Stimulated activated CD4-positive, alpha-beta T cell treated with anti-CD3 and anti-CD28 coated beads, Interleukin-1b, Interleukin-23, amount 100 ng/mL, for 48 hours (primary cell): ENCODE measurements around the gene SLC10A3.
"Not testable (repeated sequence)": the region's sequence is repeated elsewhere in the genome, so short reads cannot be mapped to it uniquely, and the experiment has no call there.

ENCODE experiments used
- DNase-seq: peaks from one replicate; pipeline ENCODE4 v3.0.0-alpha.2; 2020

Gene SLC10A3

DNA sequence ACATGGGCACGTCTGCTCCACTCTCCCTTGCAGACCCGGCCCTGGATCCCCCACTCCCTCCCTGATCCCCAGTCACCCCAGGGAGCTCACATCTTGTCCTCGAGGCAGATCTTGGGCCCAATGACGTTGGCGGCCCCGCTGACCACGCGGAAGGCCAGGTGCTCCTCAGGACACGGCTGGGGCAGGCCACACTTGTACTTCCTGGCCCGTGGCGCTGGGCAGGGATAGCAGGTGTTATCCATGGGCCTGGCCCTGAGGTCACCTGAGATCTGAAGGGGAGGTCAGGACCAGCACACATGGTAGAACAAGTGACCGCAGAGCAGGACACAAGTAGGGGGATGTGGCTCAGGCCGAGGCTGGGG, 17.9 kb upstream of the SLC10A3 start:
- DNase-seq: no peak

DNA sequence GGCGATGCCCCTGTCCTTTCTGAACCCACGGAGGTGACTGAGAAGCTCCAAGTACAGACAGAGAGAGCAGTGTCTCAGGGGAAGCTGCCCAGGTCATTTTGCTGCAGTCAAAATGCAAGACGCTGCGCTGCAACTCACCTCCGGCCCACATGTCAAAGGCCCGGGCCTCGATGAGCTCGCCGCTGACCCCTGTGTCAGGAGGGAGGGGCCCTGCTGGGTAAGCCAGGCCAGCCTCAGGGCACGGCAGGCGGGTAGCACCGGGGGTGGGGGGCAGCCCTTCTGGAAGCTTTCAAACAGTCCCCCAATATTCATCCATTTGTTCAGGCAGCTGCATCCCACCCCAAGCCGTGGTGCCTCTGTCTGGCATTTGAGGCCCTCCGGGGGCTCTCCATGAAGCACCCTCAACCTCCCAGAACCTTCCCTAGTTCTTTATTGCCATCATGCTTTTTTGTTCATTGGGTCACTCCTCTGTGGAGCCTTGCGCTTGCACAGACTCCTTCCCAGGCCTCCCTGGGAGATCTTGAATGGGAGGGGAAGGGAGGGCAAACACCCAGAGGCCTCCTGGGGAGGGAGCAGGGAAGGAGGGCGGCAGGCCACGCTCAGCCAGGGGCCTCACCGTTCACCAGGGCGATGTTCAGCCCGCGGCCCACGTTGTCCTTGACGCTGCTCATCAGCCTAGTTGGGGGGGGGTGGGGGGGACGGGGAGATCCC, 17.4 kb upstream of the SLC10A3 start:
- DNase-seq: no peak

GRCh38 chrX:154506483-154507332, 16.3 kb upstream of the SLC10A3 start:
- no peak for DNase-seq

DNA sequence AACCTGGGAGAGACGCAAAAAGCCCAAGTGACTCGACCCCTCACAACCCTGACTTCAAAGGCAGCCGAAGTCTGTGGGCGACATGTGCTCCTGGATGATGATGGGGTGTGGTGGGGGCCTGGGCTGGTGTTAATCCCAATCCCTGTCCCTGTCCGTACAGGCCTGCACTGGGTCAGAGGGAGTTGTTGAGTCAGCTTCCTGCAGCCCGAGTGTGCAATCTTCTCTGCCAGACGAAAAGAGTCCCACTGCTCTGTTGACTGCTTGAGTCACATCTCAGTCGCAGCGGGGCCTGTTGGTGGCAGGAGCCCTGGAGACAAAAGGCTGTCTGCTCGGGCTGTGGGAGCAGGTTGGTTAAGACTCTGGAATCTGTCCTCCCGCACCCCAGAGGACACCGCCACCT, 15.3 kb upstream of the SLC10A3 start:
- no peak for DNase-seq

DNA sequence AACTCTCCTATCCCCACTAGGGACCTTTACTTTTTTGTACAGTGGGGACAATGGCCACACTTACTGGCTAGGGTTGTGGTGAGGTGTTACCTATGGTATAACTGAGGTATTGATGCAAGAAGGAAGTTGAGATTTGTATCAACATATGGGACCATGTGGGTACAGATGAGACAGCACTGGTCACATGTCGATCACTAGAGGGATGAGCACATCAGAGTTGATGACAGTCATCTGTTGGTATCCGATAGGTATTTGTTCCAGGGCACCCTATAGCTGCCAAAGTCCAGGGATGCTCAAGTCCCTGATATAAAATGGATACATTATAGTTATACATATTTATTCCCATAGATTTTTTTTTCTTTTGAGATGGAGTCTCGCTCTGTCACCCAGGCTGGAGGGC, 12.6 kb upstream of the SLC10A3 start:
- no peak for DNase-seq

DNA sequence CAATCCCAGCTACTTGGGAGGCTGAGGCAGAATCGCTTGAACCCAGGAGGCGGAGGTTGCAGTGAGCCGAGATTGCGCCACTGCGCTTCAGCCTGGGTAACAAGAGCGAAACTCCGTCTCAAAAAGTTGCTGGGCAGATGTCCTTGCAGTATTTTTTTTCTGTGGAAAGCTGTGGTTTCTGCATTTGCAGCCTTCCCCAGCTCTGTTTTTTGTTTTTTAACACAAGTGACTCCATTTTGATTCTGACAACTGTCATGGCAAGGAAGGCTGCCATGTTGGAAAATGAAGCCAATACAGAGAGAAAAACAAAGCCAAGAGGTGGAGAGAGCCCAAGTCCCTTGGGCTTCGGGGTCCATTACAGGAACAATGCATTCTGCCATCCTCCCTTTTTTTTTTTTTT, 11.7 kb upstream of the SLC10A3 start:
- DNase-seq: no peak

DNA sequence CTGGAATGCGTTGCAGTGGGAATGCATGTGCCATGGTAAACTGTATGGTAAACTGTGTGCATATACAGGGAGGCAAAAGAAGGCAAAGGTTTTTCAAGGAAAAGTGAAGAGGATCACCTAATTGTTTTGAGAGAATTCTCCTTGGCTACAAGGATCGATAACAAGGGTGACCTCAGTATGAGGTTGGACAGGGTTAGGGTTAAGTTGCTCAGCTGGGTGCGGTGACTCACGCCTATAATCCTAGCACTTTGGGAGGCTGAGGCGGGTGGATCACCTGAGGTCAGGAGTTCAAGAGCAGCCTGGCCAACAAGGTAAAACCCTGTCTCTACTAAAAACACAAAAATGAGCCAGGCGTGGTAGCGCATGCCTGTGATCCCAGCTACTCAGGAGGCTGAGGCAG, 11.0 kb upstream of the SLC10A3 start:
- not testable (repeated sequence) for DNase-seq

- not testable (repeated sequence) for DNase-seq
Measured at GRCh38 chrX:154496591-154497137, 6.2 kb upstream of the SLC10A3 start.

DNA sequence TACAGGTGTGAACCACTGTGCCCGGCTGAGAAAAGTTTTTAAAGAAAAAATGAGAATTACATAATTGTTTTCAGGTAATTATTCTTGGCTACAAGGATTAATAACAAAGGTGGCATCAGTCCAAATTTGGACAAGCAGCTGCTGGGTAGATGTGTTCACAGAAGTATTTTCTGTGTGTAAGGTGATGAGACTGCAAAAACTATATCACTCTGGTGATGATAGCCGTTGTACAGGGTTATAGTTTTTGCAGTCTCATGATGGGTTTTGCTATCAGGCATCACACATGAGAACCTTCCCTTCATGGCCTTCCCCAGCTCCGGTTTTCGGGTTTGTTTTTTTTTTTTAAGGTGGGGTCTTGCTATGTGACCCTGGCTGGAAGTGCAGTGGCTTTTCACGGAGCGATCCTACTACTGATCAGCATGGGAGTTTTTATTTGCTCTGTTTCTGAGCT, 5.1 kb upstream of the SLC10A3 start:
- no peak for DNase-seq

DNA sequence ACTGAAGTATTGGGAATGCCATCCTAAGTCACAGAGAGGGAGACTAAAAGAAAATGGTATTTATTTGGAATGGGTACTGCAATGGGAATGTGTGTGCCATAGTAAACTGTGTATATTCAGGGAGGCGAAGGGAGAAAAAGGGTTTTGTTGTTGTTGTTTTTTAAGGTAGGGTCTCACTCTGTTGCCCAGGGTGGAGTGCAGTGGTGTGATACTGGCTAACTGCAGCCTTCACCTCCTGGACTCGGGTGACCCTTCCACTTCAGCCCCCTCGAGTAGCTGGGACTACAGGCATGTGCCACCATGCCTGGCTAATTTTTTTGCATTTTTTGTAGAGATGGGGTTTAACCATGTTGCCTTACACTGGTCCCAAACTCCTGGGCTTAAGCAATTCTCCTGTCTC, 4.3 kb upstream of the SLC10A3 start:
- DNase-seq: no peak

- peak; percentile 16 for DNase-seq
Measured at GRCh38 chrX:154490021-154490413, 412 bp downstream of the SLC10A3 start.

DNA sequence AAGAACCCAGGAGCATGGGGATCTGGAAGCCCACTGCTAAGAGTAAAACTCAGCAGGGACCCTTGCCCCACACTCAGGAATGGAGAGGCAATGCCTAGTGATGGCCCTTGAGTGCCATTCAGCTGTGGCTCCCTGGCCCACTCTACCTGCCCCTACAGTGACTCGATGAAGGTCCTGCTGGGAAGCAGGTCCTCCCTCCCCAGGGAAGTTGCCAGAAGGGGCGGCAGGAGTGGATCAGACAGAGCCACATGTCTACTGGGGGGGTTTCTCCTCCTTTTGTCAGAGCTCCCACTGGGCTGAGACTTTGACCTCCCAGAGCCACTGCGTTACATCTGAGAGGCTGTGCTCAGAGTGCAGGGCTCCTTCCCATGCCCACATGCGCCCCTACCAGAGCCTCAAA, 1.2 kb downstream of the SLC10A3 start:
- no peak for DNase-seq

- DNase-seq: no peak
Measured at GRCh38 chrX:154488336-154489075, 1.9 kb downstream of the SLC10A3 start.

GRCh38 chrX:154487518-154488290, 2.7 kb downstream of the SLC10A3 start:
- no peak for DNase-seq

DNA sequence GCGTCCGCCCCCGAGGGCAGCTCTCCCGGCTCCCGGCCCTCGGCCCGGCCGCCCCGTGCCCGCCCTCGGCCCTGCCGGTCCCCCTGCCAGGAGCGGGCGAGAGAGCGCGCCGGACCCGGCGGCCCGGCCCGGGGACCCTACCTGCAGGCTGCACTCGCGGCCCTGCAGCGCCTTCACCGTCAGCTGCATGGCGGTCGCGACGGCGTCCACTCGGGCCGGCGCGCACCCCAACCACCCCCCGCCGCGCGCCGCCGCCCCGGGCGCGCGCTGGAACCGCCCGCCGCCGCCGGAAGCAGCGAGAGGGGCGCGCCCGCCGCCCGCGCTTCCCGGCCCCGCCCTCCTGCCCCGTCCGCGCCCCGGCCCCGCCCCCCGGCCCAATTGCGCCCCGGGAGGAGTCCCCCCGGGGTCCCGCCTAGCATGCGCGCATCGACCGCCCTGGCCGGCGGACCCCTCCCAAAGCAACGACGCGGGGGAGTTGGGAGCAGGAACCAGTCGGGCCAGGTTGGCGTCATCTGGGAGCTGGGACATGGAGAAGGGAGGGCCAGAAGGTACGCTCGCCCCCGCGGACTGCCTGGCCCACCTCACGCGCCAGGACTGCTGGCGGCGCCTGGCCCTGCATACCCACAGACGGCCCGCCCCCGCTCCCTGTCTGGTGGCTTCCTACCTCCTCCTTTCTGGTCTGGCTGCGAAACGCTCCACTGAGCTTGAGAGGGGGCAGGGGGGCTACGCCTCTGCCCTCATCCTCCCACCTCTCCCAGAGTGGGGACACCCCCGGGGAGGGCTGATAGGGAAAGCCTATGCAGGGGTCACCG, 3.8 kb downstream of the SLC10A3 start, which contains the start of gene UBL4A:
Gene UBL4A (minus strand): TSS at position 220 of the 812 bp plus-strand sequence. CDS start 31 bp downstream, at position 189.
- peak; percentile 21 for DNase-seq

DNA sequence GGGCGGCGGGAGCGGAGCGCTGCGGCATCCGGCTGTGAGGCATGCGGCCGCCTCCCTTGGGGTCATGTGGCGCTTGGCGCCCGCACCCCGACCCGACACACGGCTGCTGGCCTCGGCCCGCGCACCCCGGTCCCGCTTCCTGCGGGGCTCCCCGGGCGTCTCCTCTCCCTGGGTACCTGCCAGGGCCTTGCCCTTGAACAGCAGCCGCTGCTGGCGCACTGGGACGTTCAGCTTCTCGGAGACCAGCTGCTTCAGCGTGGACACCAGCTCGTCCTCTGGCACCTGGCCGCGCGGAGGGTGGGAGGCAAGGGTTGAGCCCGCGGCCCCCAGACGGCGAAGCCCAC, 4.4 kb downstream of the SLC10A3 start:
- no peak for DNase-seq

GRCh38 chrX:154485150-154486051, 5.0 kb downstream of the SLC10A3 start:
- DNase-seq: no peak

DNA sequence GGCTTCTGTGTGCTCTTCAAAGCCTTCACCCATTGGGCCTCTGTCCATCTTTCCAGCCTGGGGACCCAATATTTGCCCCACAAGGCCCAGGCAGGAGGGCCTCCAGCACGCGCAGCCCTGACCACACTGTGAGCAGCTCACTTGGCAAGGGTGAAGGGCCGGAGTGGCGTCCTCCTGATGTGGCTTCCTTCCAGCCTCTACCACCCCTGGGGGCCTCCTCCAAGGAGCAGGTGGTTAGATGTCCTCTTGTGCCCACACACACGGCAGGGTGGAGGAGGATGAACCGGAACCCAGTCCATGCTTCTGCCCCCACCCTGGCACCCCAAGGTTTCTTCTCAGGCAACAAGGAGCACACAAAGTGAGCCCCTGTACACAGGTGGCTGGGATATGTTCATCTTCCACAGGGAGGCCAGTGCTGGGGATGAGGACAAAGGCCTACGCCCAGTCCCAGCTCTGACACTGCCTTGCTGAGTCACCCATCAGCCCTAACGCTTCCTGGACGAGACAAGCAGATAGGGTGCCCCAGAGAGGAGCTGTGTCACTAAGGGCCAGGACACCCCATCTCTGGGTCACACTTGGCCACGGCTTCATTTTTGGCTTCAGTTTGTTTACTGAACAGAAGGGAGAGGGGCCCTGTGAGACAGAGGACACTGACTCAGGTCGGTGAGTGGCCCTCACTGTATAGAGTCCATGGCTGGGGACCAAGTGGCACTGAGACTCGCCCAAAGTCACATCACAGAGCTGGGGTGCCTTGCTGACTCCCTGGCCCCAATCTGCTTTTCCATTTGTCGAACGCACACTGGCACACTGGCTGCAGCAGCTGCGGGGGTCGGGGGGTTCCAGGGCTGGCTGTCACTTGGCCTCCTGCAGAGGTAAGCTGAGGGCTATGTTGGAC, 5.9 kb downstream of the SLC10A3 start:
- DNase-seq: no peak

DNA sequence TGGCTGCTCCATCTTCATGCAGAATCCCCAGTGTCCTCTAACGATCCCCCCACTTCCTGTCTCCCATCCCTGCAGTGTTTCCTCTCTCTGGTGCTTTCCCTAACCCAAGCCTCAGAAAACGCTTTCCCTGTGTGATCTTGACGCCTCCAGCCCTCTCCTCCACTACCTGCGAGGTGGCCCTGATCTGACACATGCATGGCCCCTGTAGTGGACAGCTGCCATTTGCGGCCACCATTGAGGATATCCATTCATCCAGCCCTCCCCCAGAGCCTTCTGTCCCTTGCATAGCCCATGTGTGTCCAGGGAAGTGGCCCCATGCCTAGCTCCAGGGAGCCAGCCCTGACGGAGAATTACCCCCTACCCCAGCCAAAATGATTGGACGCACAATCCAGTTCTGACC, 7.1 kb downstream of the SLC10A3 start:
- no peak for DNase-seq
